HepG2 (cell line): ENCODE data around the gene OARD1. TPM values are rescaled to one million over a fixed set of nuclear protein-coding genes. Genes with fewer than 3 reads are reported as not detected.

Experiments used
- HDAC1 ChIP-seq: sonication (generic); formaldehyde crosslinking; IDR thresholded peaks from 2 replicates; pipeline ENCODE4 v1.5.1; 2020; ENCODE audit warnings: mild to moderate bottlenecking, missing genetic modification reagents
- RFX1 ChIP-seq: fragments of 450-650 bp; IDR thresholded peaks from 2 replicates; pipeline ENCODE4 v1.6.1; 2017
- TBX2 ChIP-seq: sonication (generic); formaldehyde crosslinking; IDR thresholded peaks from 2 replicates; pipeline ENCODE4 v1.5.0; 2020; ENCODE audit warnings: missing genetic modification reagents, mild to moderate bottlenecking, borderline replicate concordance
- U2AF1 ChIP-seq: fragments of 200-400 bp; formaldehyde crosslinking; optimal IDR thresholded peaks from 2 replicates; pipeline ENCODE3; 2017; ENCODE audit warnings: mild to moderate bottlenecking, low read depth, low read length
- ZBTB33 ChIP-seq: sonication (generic); formaldehyde crosslinking; IDR thresholded peaks from 2 replicates; pipeline ENCODE4 v1.4.0; 2020; ENCODE audit warnings: missing genetic modification reagents
- ZBTB34 ChIP-seq: sonication (generic); formaldehyde crosslinking; IDR thresholded peaks from 2 replicates; pipeline ENCODE4 v1.8.0; 2022; ENCODE audit warnings: mild to moderate bottlenecking, missing genetic modification reagents
- ZC3H13 ChIP-seq: sonication (generic); formaldehyde crosslinking; IDR thresholded peaks from 2 replicates; pipeline ENCODE4 v1.8.1; 2023; ENCODE audit warnings: mild to moderate bottlenecking, missing genetic modification reagents, moderate library complexity
- ZNF17 ChIP-seq: sonication (generic); formaldehyde crosslinking; IDR thresholded peaks from 2 replicates; pipeline ENCODE4 v1.5.0; 2020; ENCODE audit warnings: mild to moderate bottlenecking, missing genetic modification reagents
- ZNF20 ChIP-seq: sonication (generic); formaldehyde crosslinking; IDR thresholded peaks from 2 replicates; pipeline ENCODE4 v1.4.0; 2020; ENCODE audit warnings: mild to moderate bottlenecking, moderate library complexity, missing genetic modification reagents
- ZNF557 ChIP-seq: sonication (generic); formaldehyde crosslinking; IDR thresholded peaks from 2 replicates; pipeline ENCODE4 v1.4.0; 2020; ENCODE audit warnings: missing genetic modification reagents
- ZNF597 ChIP-seq: sonication (generic); formaldehyde crosslinking; IDR thresholded peaks from 2 replicates; pipeline ENCODE4 v1.5.0; 2020; ENCODE audit warnings: missing genetic modification reagents
- polyA plus RNA-seq, 8 experiments: library from polyadenylated mRNA; depleted of rRNA in 3 of 8; stranded (reverse) in 7 of 8; unstranded in 1 of 8; fragments of >200 nt; fragmentation: Illumina TruSeq in 4 of 8; extraction: Trizol in 4 of 8; gene quantifications; 2 replicates each; pipeline versions ENCODE4 v1.2.1 to v1.2.3, GENCODE V29; 2011 to 2016; ENCODE audit warnings: low read depth in 4 of 8, missing spikeins in 1 of 8, mixed read lengths in 1 of 8; ENCODE audit not compliant: insufficient read depth in 1 of 8
- total RNA-seq, 5 experiments: library from RNA; depleted of rRNA; stranded (reverse); fragments of >200 nt; fragmentation: Illumina TruSeq; extraction: Trizol; gene quantifications; 2 replicates each; pipeline ENCODE4 v1.2.3, GENCODE V29; 2016; ENCODE audit warnings: low read depth in 1 of 5

Gene OARD1
- total and polyA plus RNA-seq, 2 of the 13 experiments (the other 11 are each of a cell fraction or from before 2014, with no cell fraction given): 18.4 to 49.0 TPM

GRCh38 chr6:41047745-41048732 lies 24.1 kb downstream of the OARD1 start (continued):
- no peak for TF ChIP-seq ZBTB34 (CRISPR knock-in tag)
- peak; percentile 58; the same call in 1 of the 2 replicates for TF ChIP-seq ZBTB33
- no peak for TF ChIP-seq ZNF17 (CRISPR knock-in tag)
- no peak for TF ChIP-seq TBX2 (CRISPR knock-in tag)
- no peak for TF ChIP-seq ZNF20 (CRISPR knock-in tag)
- no peak for TF ChIP-seq ZC3H13 (CRISPR knock-in tag)
- TF ChIP-seq ZNF597 (CRISPR knock-in tag): no peak
- no peak for TF ChIP-seq U2AF1
- no peak for TF ChIP-seq ZNF557 (CRISPR knock-in tag)
- peak; percentile 42; the same call in 1 of the 2 replicates for TF ChIP-seq RFX1
- no peak for TF ChIP-seq HDAC1 (CRISPR knock-in tag)
